GM12878 (cell line): ENCODE results near the gene MOB2. TPM values are rescaled to one million over a fixed set of nuclear protein-coding genes. Genes with fewer than 3 reads are reported as not detected.

Experiments used
- ATAC-seq: fragments of 200-7000 bp; cut with Tn5 transposase; 3 replicates; pipeline ENCODE4 v1.9.1; 2020; ENCODE audit warnings: mild to moderate bottlenecking, moderate library complexity
- BruUV-seq: library from RNA; stranded (reverse); fragments of 400-500 nt; replicated peaks from 2 replicates; lab custom pipeline; 2021; lab: Mats Ljungman, UMichigan
- CTCF ChIA-PET: fragments of 300-600 bp; sonication (Branson Sonifier 250); formaldehyde crosslinking; extraction: SDS; loops from one replicate; lab custom pipeline; 2021; ENCODE audit warnings: inconsistent platforms; lab: Yijun Ruan, JAX
- POLR2A ChIA-PET: fragments of 350-600 bp; formaldehyde crosslinking; extraction: SDS; loops from one replicate; lab custom pipeline; 2021; ENCODE audit warnings: inconsistent platforms; lab: Charles Lee
- RAD21 ChIA-PET: fragments of 300-600 bp; sonication (Branson Sonifier 250); formaldehyde crosslinking; loops from one replicate; lab custom pipeline; 2023; ENCODE audit warnings: antibody characterized with exemption; ENCODE audit not compliant: unreplicated experiment; lab: Charles Lee
- SMC1A ChIA-PET: fragments of 300-600 bp; sonication (Branson Sonifier 250); formaldehyde crosslinking; loops from one replicate; lab custom pipeline; 2023; ENCODE audit not compliant: unreplicated experiment, uncharacterized antibody; lab: Charles Lee
- DNase-seq: peaks from one replicate; pipeline ENCODE4 v3.0.0-alpha.2; 2011; ENCODE audit warnings: low read depth, low spot score
- FAIRE-seq: peaks from 3 replicates; lab custom pipeline; 2011; peaks lifted over from hg19 to GRCh38; lab: Jason Lieb, UNC
- H2AFZ ChIP-seq: 2 replicates; pipeline ENCODE4 v1.6.0; 2011; ENCODE audit warnings: low read depth, low read length, control low read depth; ENCODE audit not compliant: control insufficient read depth
- H3K27ac ChIP-seq: 2 replicates; pipeline ENCODE4 v1.5.1; 2011; ENCODE audit warnings: control low read depth; ENCODE audit not compliant: control insufficient read depth, insufficient read depth
- H3K27me3 ChIP-seq, 2 experiments: replicated peaks in 1 of 2; 2 replicates each; pipeline versions ENCODE4 v1.6.0 to v1.6.1; 2011; ENCODE audit warnings: low read length in 1 of 2; ENCODE audit not compliant: control insufficient read depth in 2 of 2, insufficient read depth in 2 of 2
- H3K36me3 ChIP-seq, 2 experiments: 2 replicates each; pipeline ENCODE4 v1.5.1; 2011; ENCODE audit warnings: low read length in 1 of 2; ENCODE audit not compliant: control insufficient read depth in 2 of 2, insufficient read depth in 2 of 2
- H3K4me1 ChIP-seq: 2 replicates; pipeline ENCODE4 v1.6.1; 2011; ENCODE audit warnings: mild to moderate bottlenecking, low read length, moderate library complexity, mixed read lengths; ENCODE audit not compliant: control insufficient read depth, insufficient read depth
- H3K4me2 ChIP-seq: 2 replicates; pipeline ENCODE4 v1.6.0; 2011; ENCODE audit warnings: control low read depth; ENCODE audit not compliant: control insufficient read depth, insufficient read depth
- H3K4me3 ChIP-seq: fragments of 200-600 bp; sonication (generic); 2 replicates; pipeline ENCODE4 v1.5.1; 2016
- H3K79me2 ChIP-seq: 2 replicates; pipeline ENCODE4 v1.6.0; 2011; ENCODE audit warnings: low read length; ENCODE audit not compliant: control insufficient read depth, insufficient read depth
- H3K9ac ChIP-seq: 2 replicates; pipeline ENCODE4 v1.8.0; 2011; ENCODE audit warnings: low read length, control low read depth, mixed read lengths; ENCODE audit not compliant: control insufficient read depth, insufficient read depth
- H3K9me3 ChIP-seq: replicated peaks from 3 replicates; pipeline ENCODE4 v1.5.1; 2011; ENCODE audit warnings: mild to moderate bottlenecking, low read length; ENCODE audit not compliant: control insufficient read depth, insufficient read depth
- H4K20me1 ChIP-seq: 2 replicates; pipeline ENCODE4 v1.6.0; 2011; ENCODE audit not compliant: control insufficient read depth, insufficient read depth
- BACH1 ChIP-seq: fragments of 450-650 bp; IDR thresholded peaks from 2 replicates; pipeline ENCODE4 v1.6.1; 2017; ENCODE audit warnings: mild to moderate bottlenecking, borderline replicate concordance
- DPF2 ChIP-seq: fragments of 450-650 bp; IDR thresholded peaks from 2 replicates; pipeline ENCODE4 v1.6.1; 2017; ENCODE audit warnings: mild to moderate bottlenecking
- HDAC6 ChIP-seq: fragments of 200-600 bp; sonication (generic); IDR thresholded peaks from one replicate; pipeline ENCODE4 v1.8.0; 2017; ENCODE audit warnings: antibody characterized with exemption; ENCODE audit not compliant: unreplicated experiment
- IKZF2 ChIP-seq, 2 experiments: fragments of 450-650 bp; IDR thresholded peaks; 2 replicates each; pipeline ENCODE4 v1.6.1; 2017; ENCODE audit warnings: mild to moderate bottlenecking in 2 of 2, moderate library complexity in 2 of 2
- KAT2A ChIP-seq: conservative IDR thresholded peaks from 2 replicates; pipeline ENCODE4 v1.6.1; 2011; ENCODE audit warnings: low read depth, low read length; ENCODE audit not compliant: control insufficient read depth
- RAD51 ChIP-seq: fragments of 450-650 bp; IDR thresholded peaks from 2 replicates; pipeline ENCODE4 v1.6.1; 2016; ENCODE audit warnings: moderate library complexity, mild to moderate bottlenecking, inconsistent platforms
- RFX5 ChIP-seq: IDR thresholded peaks from 2 replicates; pipeline ENCODE4 v1.6.1; 2011; ENCODE audit warnings: low read depth, low read length, improper control_type of control experiment
- ZNF24 ChIP-seq: fragments of 450-650 bp; IDR thresholded peaks from 2 replicates; pipeline ENCODE4 v1.6.1; 2017; ENCODE audit warnings: antibody characterized with exemption, mild to moderate bottlenecking
- WGBS: methylation state at CpG from one replicate; pipeline ENCODE4 v1.1.6; 2016; ENCODE audit warnings: low lambda C conversion rate; ENCODE audit not compliant: insufficient replicate concordance, insufficient coverage; ENCODE audit errors: missing lambda C conversion rate; 5-methylcytosine and 5-hydroxymethylcytosine counted together
- in situ Hi-C: fragments of 300-500 bp; cut with MboI; formaldehyde crosslinking; loops from 9 replicates; pipeline ENCODE4 v1.14.3; 2018; ENCODE audit warnings: mixed read lengths
- intact Hi-C: fragments of 100-400 bp; cut with micrococcal nuclease; formaldehyde crosslinking; loops from one replicate; pipeline ENCODE4 v1.14.2; 2022; ENCODE audit not compliant: unreplicated experiment
- polyA plus RNA-seq, 11 experiments: library from polyadenylated mRNA; depleted of rRNA in 4 of 11; unstranded in 6 of 11; stranded (reverse) in 5 of 11; fragments of >200 nt; fragmentation: Nextera tagmentation in 4 of 11; fragmentation: Illumina TruSeq in 1 of 11; extraction: Ambion mirVana in 4 of 11; extraction: Trizol in 1 of 11; gene quantifications; 1 replicate in 1 of 11; 2 replicates in 10 of 11; pipeline versions ENCODE4 v1.2.1 to v1.2.3, GENCODE V29; 2011 to 2016; ENCODE audit warnings: inconsistent platforms in 2 of 11, missing spikeins in 2 of 11, low read depth in 1 of 11
- total RNA-seq, 4 experiments: library from RNA; depleted of rRNA in 3 of 4; stranded (reverse); fragments of >200 nt in 3 of 4; fragmentation: Illumina TruSeq in 1 of 4; extraction: Trizol in 1 of 4; gene quantifications; 2 replicates each; pipeline versions ENCODE4 v1.2.1 to v1.2.3, GENCODE V29; 2013 to 2021
- TF ChIP-seq, protein P1 (sequence below): fragments of 450-650 bp; IDR thresholded peaks from 2 replicates; pipeline ENCODE4 v1.6.1; 2016; ENCODE audit warnings: mild to moderate bottlenecking, moderate library complexity, borderline replicate concordance

Gene MOB2
- total and polyA plus RNA-seq, 10 of the 15 experiments (the other 5 are each of a cell fraction or from before 2014, with no cell fraction given) = 0.10 to 34.6 (median 15.5) TPM

DNA sequence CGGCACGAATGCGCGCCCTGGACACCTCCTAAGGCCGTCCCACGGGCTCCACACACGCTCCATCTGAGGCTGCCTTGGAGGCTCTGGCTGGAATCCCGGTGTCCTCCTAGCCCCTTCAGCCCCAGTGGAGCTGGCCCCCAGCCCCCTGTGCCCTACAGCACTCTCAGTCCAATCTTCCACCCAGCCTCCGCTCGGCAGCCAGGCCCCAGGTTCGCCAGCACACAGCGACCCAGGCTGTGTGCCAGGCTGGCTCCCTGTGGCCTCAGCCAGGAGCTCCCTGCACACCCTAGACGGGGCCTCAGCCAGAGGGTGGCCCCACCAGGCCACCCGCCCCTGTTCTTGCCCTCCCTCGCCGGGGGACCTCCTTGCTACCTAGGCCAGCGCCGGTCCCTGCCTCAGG, 18.6 kb downstream of the MOB2 start:
- Histone ChIP-seq H3K27me3 (no peaks in the 10 kb centered on the region), H4K20me1 (no peaks in the 10 kb centered on the region), H3K36me3 (peaks cover 0 to 3% of the 10 kb centered on the region in 2 experiments; a peak in 2 of 4 replicates), H3K79me2 (no peaks in the 10 kb centered on the region), H3K4me1 (no peaks in the 10 kb centered on the region), H3K9me3 (no peaks in the 10 kb centered on the region; the same call in 2 of the 3 replicates), H3K4me2 (no peak overlapping the region), H2AFZ (no peak overlapping the region), H3K27ac (no peak overlapping the region), H3K9ac (no peak overlapping the region), H3K4me3 (no peak overlapping the region)
- POLR2A ChIA-PET = no interaction called here
- SMC1A ChIA-PET = no interaction called here
- RAD21 ChIA-PET = no interaction called here
- no peak for FAIRE-seq
- no TSS peak for BruUV-seq
- TF ChIP-seq ZNF24 = no peak
- no peak for TF ChIP-seq KAT2A
- no peak for TF ChIP-seq RAD51
- TF ChIP-seq BACH1 = no peak
- TF ChIP-seq, protein P1, sequence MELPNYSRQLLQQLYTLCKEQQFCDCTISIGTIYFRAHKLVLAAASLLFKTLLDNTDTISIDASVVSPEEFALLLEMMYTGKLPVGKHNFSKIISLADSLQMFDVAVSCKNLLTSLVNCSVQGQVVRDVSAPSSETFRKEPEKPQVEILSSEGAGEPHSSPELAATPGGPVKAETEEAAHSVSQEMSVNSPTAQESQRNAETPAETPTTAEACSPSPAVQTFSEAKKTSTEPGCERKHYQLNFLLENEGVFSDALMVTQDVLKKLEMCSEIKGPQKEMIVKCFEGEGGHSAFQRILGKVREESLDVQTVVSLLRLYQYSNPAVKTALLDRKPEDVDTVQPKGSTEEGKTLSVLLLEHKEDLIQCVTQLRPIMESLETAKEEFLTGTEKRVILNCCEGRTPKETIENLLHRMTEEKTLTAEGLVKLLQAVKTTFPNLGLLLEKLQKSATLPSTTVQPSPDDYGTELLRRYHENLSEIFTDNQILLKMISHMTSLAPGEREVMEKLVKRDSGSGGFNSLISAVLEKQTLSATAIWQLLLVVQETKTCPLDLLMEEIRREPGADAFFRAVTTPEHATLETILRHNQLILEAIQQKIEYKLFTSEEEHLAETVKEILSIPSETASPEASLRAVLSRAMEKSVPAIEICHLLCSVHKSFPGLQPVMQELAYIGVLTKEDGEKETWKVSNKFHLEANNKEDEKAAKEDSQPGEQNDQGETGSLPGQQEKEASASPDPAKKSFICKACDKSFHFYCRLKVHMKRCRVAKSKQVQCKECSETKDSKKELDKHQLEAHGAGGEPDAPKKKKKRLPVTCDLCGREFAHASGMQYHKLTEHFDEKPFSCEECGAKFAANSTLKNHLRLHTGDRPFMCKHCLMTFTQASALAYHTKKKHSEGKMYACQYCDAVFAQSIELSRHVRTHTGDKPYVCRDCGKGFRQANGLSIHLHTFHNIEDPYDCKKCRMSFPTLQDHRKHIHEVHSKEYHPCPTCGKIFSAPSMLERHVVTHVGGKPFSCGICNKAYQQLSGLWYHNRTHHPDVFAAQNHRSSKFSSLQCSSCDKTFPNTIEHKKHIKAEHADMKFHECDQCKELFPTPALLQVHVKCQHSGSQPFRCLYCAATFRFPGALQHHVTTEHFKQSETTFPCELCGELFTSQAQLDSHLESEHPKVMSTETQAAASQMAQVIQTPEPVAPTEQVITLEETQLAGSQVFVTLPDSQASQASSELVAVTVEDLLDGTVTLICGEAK = no peak
- no peak for TF ChIP-seq DPF2
- TF ChIP-seq IKZF2 (IDR thresholded peaks at IDR 0.05) = no peak
- no peak for TF ChIP-seq HDAC6
- no peak for TF ChIP-seq RFX5
- 97% methylated on average over 16 of the region's 18 CpGs for WGBS
- no peak; the same call in 2 of the 3 replicates for ATAC-seq
- in situ Hi-C loops (no loop called here), intact Hi-C loops (no loop called here)
- no peak for DNase-seq
- CTCF ChIA-PET = interaction anchor here (0.7 kb wide), 1 partner anchor 492 kb away, joined by 3 read pairs; no protein-coding TSS in a partner anchor
